Progenitor cell of endocrine pancreas (in vitro differentiated cells): ENCODE results near the gene RSPO3. TPM values are rescaled to one million over a fixed set of nuclear protein-coding genes. Genes with fewer than 3 reads are reported as not detected.

Source experiments
- DNase-seq: peaks from one replicate; pipeline ENCODE4 v3.0.0; 2021; ENCODE audit warnings: low spot score; ENCODE audit not compliant: unreplicated experiment
- H3K27ac Mint-ChIP-seq: 2 replicates; pipeline ENCODE4 v1.8.0; 2021; ENCODE audit warnings: mild to moderate bottlenecking, moderate library complexity, mixed read lengths
- H3K27me3 Mint-ChIP-seq: 2 replicates; pipeline ENCODE4 v1.8.0; 2021; ENCODE audit warnings: mixed read lengths
- H3K36me3 Mint-ChIP-seq: 2 replicates; pipeline ENCODE4 v1.8.0; 2022; ENCODE audit warnings: mixed read lengths; ENCODE audit not compliant: insufficient read depth
- H3K4me1 Mint-ChIP-seq: 2 replicates; pipeline ENCODE4 v1.8.0; 2021; ENCODE audit warnings: low read depth, mixed read lengths
- H3K4me3 Mint-ChIP-seq: 2 replicates; pipeline ENCODE4 v1.8.0; 2021; ENCODE audit warnings: low read depth, mild to moderate bottlenecking, moderate library complexity, mixed read lengths
- H3K9me3 Mint-ChIP-seq: 2 replicates; pipeline ENCODE4 v1.8.0; 2021; ENCODE audit warnings: low read depth, mixed read lengths
- CTCF ChIP-seq: fragments of 200-600 bp; sonication (generic); IDR thresholded peaks from one replicate; pipeline ENCODE4 v1.5.0; 2021; ENCODE audit warnings: antibody characterized with exemption, mild to moderate bottlenecking; ENCODE audit not compliant: unreplicated experiment
- total RNA-seq: library from RNA; stranded (reverse); gene quantifications from 2 replicates; pipeline ENCODE4 v1.2.1, GENCODE V29; 2021

The RSPO3 gene
- total RNA-seq, 1 donor from 2014 or later, result 0.43 TPM

- TF ChIP-seq CTCF, result no peak
- no peak for DNase-seq
- Mint-ChIP-seq H3K27me3 (no peaks in the 10 kb centered on the region), H3K4me1 (peaks cover 6% of the 10 kb centered on the region), H3K27ac (no peak overlapping the region), H3K9me3 (peaks cover 3% of the 10 kb centered on the region), H3K36me3 (no peaks in the 10 kb centered on the region), H3K4me3 (no peak overlapping the region)
Observed at GRCh38 chr6:127215931-127216330, 97.5 kb downstream of the RSPO3 start.

- Mint-ChIP-seq H3K27ac (no peak overlapping the region), H3K9me3 (peaks cover 3% of the 10 kb centered on the region), H3K27me3 (no peaks in the 10 kb centered on the region), H3K4me3 (no peak overlapping the region), H3K4me1 (peaks cover 6% of the 10 kb centered on the region), H3K36me3 (no peaks in the 10 kb centered on the region)
- no peak for TF ChIP-seq CTCF
- no peak for DNase-seq
Observed at GRCh38 chr6:127216810-127217789, 98.6 kb downstream of the RSPO3 start.

- Mint-ChIP-seq H3K4me3 (no peak overlapping the region), H3K4me1 (peaks cover 6% of the 10 kb centered on the region), H3K27me3 (no peaks in the 10 kb centered on the region), H3K9me3 (peaks cover 3% of the 10 kb centered on the region), H3K27ac (no peak overlapping the region), H3K36me3 (no peaks in the 10 kb centered on the region)
- no peak for DNase-seq
- TF ChIP-seq CTCF, result no peak
Observed at GRCh38 chr6:127219869-127220268, 101.4 kb downstream of the RSPO3 start.

- TF ChIP-seq CTCF, result no peak
- Mint-ChIP-seq H3K4me1 (no peaks in the 10 kb centered on the region), H3K36me3 (no peaks in the 10 kb centered on the region), H3K27me3 (no peaks in the 10 kb centered on the region), H3K9me3 (no peaks in the 10 kb centered on the region), H3K4me3 (no peak overlapping the region), H3K27ac (no peak overlapping the region)
- no peak for DNase-seq
Observed at GRCh38 chr6:127221201-127221600, 102.7 kb downstream of the RSPO3 start.

- Mint-ChIP-seq H3K27ac (no peak overlapping the region), H3K4me1 (no peaks in the 10 kb centered on the region), H3K4me3 (no peak overlapping the region), H3K36me3 (no peaks in the 10 kb centered on the region), H3K27me3 (no peaks in the 10 kb centered on the region), H3K9me3 (no peaks in the 10 kb centered on the region)
- DNase-seq, result no peak
- no peak for TF ChIP-seq CTCF
Observed at GRCh38 chr6:127222418-127222817, 103.9 kb downstream of the RSPO3 start.
